Measurements from ENCODE around the gene GABRR2.

Gene GABRR2

GRCh38 chr6:89348372-89348771 lies 33.3 kb upstream of the GABRR2 start:
- DNase-seq (ENCODE audit: insufficient read length, low spot score) = no peak
- TF ChIP-seq, protein P1, sequence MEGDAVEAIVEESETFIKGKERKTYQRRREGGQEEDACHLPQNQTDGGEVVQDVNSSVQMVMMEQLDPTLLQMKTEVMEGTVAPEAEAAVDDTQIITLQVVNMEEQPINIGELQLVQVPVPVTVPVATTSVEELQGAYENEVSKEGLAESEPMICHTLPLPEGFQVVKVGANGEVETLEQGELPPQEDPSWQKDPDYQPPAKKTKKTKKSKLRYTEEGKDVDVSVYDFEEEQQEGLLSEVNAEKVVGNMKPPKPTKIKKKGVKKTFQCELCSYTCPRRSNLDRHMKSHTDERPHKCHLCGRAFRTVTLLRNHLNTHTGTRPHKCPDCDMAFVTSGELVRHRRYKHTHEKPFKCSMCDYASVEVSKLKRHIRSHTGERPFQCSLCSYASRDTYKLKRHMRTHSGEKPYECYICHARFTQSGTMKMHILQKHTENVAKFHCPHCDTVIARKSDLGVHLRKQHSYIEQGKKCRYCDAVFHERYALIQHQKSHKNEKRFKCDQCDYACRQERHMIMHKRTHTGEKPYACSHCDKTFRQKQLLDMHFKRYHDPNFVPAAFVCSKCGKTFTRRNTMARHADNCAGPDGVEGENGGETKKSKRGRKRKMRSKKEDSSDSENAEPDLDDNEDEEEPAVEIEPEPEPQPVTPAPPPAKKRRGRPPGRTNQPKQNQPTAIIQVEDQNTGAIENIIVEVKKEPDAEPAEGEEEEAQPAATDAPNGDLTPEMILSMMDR (IDR thresholded peaks at IDR 0.05; ENCODE audit: insufficient read depth, missing control alignments) = no peak
- FAIRE-seq = no peak

- FAIRE-seq = no peak
- TF ChIP-seq, protein P1 (IDR thresholded peaks at IDR 0.05; ENCODE audit: insufficient read depth, missing control alignments) = no peak
- DNase-seq (ENCODE audit: insufficient read length, low spot score) = no peak
Observed at GRCh38 chr6:89347825-89348224, 32.7 kb upstream of the GABRR2 start.

- TF ChIP-seq, protein P1 (IDR thresholded peaks at IDR 0.05; ENCODE audit: insufficient read depth, missing control alignments) = no peak
- no peak for DNase-seq (ENCODE audit: insufficient read length, low spot score)
- no peak for FAIRE-seq
Observed at GRCh38 chr6:89346433-89346832, 31.3 kb upstream of the GABRR2 start.

DNA sequence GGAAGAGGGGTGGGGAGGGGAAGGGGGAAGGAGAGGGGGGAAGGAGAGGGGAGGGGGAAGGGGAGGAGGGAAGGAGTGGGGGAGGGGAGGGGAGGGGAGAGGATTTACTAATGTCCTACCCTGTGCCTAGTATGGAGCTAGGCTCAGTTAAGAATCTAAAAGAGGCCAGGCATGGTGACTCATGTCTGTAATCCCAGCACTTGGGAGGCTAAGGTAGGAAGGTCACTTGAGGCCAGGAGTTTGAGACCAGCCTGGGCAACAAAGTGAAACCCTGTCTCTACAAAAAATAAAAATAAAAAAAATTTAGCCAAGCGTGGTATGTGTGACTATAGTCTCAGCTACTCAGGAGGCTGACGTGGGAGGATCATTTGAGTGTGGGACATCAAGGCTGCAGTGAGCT lies 24.5 kb upstream of the GABRR2 start:
- FAIRE-seq = no peak
- TF ChIP-seq, protein P1 (IDR thresholded peaks at IDR 0.05; ENCODE audit: insufficient read depth, missing control alignments) = no peak
- no peak for DNase-seq (ENCODE audit: insufficient read length, low spot score)

- DNase-seq (ENCODE audit: insufficient read length, low spot score) (no peak), FAIRE-seq (no peak)
- TF ChIP-seq, protein P1 (IDR thresholded peaks at IDR 0.05; ENCODE audit: insufficient read depth, missing control alignments) = no peak
Observed at GRCh38 chr6:89335164-89335563, 20.1 kb upstream of the GABRR2 start.

- no peak for FAIRE-seq
- DNase-seq (ENCODE audit: insufficient read length, low spot score) = no peak
- TF ChIP-seq, protein P1 (IDR thresholded peaks at IDR 0.05; ENCODE audit: insufficient read depth, missing control alignments) = no peak
Observed at GRCh38 chr6:89330910-89331309, 15.8 kb upstream of the GABRR2 start.

GRCh38 chr6:89328976-89329375 lies 13.9 kb upstream of the GABRR2 start:
- FAIRE-seq = no peak
- no peak for DNase-seq (ENCODE audit: insufficient read length, low spot score)

More at GRCh38 chr6:89328976-89329375, 13.9 kb upstream of the GABRR2 start:
- TF ChIP-seq, protein P1 (IDR thresholded peaks at IDR 0.05; ENCODE audit: insufficient read depth, missing control alignments) = no peak

All from D721Med (cell line).